NCI-H526 (cell line): ENCODE measurements around the gene GREB1.
A peak's percentile ranks its signal among the peaks of the same experiment; 100 is the strongest.

Source experiments
- DNase-seq, 2 experiments: peaks; one replicate each; lab custom pipeline; 2025; lab: John Stamatoyannopoulos, UW

GREB1 gene

DNA sequence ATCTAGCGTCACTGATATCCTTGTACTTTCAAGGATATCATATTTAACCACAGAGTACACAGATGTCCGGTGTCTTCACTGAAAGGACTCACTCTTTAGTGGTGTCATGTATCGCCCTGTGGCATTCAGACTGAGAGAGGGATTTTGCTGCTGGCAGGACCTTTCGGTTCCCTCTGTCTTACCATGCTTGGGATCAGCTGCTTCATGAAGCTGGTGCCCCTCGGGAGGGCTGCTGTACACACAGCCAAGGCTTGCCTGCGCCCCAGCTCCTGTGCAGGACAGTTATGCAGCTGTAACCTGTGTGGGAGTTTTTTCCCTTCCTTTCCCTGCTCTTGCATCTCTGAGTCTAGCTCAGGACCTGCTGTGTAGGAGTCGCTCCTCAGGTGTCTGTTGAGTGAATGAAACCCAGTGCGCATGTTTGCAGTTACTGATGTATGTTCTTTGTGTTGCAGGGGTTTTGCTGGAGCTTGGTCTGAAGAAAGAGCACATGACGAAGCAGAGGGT, 64.4 kb downstream of the GREB1 start:
- DNase-seq, result peak in 1 of 2 experiments; percentile 33

DNA sequence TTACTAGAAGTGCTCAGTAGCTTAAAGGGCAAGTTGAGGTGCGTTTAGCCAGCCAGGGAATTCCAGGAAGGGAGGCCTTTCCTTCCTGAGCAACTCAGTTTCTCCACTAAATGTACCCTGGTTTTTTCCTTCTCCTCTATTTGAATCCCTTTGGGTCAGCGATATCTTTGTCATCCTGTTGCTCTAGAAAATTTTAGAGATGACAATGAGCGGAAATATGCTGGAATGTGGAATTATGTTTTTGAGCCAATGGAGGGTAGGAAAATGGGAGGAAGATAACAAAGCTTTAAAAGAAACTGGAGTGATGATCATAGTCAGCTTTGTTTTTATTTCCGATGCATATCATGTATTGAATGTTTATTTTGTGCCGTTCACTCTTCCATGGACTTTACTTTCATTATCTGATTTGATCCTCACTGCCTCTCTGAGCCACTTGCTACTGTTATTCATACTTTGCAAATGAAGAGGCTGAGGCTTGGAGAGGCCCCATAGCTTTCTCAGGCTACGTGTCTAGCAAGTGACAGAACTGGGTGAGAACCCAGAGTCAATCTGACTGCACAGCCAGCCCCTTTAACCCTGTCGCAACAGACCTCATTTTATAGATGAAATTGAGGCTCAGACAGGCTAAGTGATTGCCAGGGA, 68.8 kb downstream of the GREB1 start:
- DNase-seq, result no peak

DNA sequence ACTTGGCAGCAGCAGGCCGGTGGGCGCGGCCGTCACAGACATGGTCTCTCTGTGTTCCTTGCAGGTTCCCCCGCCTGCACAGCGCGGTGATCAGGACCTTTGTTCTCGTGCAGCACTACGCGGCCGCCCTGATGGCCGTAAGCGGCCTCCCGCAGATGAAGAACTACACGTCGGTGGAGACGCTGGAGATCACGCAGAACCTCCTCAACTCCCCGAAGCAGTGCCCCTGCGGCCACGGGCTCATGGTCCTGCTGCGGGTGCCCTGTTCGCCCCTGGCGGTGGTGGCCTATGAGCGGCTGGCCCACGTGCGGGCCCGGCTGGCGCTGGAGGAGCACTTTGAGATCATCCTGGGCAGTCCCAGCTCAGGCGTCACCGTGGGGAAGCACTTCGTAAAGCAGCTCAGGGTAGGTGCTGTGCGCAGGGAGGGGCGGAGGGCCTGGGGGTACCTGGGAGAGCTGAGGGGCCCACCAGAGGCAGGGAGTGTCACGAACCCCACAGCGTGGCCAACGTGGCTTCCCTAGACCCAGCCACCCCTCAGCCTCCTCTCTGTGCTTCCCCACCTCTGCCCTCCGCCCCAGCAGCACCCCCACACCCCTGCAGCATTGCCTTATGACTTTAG, 76.9 kb downstream of the GREB1 start:
- DNase-seq, result no peak

DNA sequence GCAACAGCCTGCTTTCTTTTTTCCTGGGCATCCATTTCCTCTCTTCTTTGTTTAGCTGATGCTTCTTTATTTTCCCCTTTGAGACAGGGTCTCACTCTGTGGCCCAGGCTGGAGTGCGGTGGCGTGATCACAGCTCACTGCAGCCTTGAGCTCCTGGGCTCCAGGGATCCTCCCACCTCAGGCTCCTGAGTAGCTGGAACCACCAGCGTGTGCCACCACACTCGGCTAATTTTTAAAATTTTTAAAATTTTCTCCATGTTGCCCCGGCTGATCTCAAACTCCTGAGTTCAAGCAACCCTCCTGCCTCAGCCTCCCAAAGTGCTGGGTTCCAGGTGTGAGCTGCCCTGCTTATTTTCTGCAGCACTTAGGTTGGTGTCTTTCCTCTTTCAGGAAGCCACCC, 77.4 kb downstream of the GREB1 start:
- DNase-seq, result no peak

DNA sequence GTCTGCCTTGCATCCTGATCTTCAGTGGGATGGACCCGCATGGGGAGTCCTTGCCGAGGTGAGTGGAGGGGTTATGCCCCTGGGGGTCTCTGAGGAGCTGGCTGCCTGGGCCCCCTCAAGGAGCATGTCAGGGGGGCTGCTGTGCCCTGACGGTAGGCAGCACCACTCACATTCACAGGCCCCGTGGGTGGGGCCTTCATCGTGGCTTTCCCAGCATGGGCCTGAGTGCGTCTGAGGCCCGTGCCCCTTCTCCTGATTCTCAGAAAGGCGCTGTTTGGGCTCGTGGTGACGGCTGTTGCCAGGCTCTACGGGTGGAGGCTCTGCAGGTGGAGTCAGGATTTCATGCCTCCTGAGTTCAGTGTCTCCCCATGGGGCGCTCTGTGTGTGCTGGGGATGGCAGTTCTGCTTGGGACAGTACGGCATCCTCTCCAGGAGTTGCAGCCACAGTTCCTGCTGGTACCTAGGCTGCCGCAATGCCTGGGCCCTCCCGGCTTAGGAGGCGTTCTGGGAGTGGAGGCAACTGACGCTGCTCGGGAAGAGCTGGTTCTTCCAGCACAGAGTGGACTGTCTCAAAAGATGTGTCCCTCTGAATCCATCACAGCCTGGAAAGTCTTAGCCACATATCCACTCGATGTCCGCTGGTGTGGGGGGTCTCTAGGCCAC, 78.8 kb downstream of the GREB1 start:
- DNase-seq, result no peak

DNA sequence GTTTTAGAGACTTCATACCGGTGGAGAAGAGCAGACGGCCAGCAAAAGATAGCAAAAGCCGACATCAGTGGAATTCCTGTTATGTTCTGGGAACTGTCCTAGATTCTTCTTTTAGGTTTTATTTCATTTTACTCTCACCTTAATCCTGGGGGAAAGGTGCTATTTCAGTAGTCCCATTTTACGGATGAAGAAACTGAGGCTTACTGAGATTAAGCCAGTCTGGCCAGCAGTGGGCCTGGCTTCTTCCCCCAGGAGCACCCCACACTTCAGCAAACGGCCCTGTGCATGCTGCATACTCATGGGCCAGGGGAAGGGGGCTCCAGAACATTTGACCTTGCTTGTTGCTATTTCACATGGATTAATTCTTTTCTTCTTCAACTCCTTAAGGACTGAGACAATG, 79.5 kb downstream of the GREB1 start:
- no peak for DNase-seq

DNA sequence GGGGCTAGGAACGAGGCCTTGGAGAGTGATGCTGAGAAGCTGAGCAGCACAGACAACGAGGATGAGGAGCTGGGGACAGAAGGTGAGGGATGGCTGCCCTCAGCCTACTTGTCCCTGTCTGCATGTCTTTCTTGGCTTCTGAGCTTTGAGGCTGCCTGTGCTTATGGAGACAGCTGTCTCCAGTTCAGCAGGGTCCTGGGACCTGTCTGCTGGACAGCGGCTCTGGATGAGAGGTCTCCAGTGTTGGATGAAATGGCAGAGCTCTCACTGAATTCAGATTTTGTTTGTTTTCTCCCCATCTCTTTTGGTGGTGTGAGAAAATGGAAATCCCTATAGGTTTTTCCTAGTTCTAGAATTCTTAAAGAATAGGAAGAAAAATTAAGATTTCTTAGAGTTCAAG, 81.4 kb downstream of the GREB1 start:
- no peak for DNase-seq

DNA sequence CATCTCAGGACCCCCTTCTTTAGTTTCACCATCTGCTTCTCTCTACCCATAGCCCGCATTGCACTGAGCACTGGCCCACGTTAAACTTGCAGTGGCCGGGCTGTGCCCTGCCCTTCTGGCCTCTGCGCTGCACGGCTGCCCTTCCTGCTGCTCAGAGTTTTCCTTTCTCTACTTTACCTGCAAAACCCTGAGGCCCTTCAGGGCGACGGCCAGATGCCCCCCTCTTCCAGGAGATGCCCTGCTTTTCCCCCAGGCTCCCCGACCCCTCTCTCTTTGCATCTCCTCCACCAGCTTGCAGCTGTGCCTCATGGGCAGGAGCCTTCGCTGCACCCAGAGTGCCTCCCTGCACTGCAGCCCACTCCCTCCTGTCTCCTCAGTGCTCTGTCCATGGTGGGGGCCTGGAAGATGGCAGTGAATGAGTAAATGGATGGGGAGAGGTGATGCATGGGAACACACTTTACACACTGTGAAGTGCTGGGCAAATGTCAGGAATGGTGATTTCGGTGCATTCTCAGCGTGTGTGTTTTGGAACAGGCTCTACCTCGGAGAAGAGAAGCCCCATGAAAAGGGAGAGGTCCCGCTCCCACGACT, 82.3 kb downstream of the GREB1 start:
- DNase-seq, result no peak

DNA sequence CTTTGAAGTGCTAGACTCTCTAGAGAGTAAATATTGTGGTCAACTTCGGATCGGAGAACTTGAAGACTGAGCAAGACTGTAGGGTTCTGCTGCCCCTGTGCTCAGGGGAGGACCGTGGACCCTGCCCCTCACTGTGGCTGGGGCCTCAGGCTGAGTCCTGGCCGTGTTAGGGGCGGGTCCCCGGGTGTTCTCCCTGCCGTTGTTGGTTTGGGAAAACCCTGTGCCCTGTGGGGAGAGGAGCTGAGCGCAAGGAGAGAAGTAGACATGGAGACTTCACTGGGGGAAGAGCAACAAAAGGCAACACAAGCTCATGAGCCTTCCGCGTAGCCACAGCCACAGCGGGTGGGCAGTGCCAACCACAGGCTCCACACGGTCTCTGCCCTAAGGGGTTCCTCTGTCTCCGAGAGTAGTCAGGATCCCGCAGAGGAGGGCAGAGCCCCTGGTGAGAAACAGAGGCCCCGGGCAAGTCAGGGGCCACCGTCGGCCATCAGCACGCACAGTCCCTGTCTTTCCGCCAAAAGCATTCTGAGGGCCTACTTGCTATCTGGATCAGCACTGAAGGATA, 83.1 kb downstream of the GREB1 start:
- no peak for DNase-seq

DNA sequence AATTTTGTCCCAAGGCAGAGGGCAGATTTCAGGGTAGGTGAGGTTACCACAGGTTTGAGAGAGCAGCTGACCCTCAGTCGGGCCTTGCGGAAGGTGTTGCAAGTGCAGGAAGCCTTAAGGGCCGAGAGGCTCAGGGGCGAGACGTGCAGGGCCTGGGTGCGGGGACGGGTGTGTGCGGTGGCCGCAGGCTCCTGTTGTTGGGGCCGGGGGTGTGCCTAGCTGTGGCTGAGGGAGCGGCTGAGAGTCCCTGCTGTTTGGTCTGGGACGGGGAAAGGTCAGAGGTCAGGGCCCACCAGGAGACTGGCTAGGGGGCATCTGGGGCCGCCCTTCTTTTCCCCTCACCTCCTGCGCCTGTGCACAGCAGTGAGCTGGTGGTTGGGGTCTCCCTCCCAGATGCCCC, 83.7 kb downstream of the GREB1 start:
- no peak for DNase-seq

DNA sequence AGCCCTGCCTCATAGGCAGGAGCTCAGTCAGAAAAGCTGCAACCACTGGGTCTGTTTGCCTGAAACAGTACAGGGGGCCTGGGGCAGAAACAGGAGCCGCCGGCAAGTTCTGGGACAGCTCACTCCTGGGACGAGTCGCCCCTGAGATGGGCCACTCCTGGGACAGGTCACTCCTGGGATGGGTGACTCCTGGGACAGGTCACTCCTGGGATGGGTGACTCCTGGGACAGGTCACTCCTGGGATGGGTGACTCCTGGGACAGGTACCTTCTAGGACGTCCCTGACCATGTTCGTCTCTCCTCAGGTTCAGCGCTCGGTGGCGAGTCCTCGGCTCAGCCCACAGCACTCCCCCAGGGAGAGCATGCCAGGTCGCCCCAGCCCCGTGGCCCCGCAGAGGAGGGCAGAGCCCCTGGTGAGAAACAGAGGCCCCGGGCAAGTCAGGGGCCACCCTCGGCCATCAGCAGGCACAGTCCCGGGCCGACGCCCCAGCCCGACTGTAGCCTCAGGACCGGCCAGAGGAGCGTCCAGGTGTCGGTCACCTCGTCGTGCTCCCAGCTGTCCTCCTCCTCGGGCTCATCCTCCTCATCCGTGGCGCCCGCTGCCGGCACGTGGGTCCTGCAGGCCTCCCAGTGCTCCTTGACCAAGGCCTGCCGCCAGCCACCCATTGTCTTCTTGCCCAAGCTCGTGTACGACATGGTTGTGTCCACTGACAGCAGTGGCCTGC, 84.3 kb downstream of the GREB1 start:
- no peak for DNase-seq

DNA sequence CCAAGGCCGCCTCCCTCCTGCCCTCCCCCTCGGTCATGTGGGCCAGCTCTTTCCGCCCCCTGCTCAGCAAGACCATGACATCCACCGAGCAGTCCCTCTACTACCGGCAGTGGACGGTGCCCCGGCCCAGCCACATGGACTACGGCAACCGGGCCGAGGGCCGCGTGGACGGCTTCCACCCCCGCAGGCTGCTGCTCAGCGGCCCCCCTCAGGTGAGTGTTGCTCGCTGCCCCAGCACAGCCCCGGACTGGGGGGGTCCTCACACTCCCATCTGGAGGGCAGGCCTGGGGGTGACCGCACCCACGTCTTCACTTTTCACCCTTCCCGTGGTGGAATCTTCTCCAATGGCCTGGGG, 84.8 kb downstream of the GREB1 start:
- DNase-seq, result no peak

DNA sequence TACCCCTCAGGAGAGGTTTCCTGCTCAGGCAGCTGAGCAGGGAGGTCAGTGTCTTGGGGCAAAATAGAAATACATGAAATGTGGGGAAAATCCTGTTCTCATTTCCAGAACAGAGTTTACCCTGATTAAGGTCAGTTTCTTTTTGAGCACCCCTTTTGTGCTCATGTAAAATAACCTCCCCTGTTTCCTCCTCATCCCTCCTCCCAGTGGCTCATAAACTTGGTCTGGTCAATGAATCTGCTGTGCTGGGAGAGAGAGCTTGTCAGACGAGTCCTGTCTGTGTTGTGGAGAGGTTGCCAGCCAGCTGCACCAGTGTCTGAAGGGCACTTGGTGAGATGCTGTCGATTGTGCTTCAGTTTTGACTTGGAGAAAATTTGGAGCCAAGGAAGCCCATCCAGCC, 87.6 kb downstream of the GREB1 start:
- no peak for DNase-seq

DNA sequence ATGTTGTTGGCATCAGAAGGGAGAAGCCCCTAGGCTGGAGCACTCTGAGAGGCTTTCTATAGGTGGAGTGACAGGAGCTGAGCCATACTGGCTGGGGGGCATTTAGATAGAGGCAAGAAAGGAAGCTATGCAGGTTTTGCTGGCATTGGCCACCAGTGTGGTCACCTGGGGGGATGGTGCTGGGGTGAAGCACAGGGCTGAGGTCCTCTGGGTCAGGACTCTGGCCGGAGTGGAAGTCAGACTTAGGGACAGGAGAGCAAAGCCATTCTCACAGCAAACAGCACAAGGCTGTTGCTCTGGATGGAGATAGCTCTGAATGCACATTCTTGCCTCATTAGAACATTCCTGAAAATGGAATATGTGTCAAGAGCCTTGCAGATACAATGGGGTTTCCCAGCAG, 88.8 kb downstream of the GREB1 start:
- DNase-seq, result no peak

DNA sequence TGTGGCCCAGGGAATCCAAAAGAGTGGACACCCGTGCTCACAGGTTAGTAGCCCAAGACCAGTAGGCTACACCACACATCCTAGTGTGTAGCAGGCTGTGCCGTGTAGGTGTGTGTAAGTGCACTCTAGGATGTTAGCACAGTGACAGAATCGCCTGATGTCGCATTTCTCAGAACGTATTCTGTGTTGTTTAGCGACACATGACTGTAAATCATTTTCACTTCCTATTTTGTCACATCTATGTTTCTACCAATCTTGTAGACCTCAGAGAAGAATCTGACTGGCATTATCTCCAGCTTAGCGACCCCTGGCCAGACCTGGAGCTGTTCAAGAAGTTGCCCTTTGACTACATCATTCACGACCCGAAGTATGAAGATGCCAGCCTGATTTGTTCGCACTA, 91.0 kb downstream of the GREB1 start:
- no peak for DNase-seq

DNA sequence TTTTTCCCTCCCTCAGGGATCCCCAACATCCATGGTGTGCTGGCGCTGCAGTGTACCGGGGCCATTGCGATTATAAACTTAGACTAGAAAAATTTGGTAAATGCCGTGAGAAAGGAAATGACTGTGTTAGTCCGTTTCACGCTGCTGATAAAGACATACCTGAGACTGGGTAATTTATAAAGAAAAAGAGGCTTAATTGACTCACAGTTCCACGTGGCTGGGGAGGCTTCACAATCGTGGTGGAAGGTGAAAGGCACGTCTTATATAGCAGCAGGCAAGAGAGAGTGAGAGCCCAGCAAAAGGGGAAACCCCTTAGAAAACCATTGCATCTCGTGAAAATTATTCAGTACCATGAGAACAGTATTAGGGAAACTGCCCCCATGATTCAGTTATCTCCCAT, 91.8 kb downstream of the GREB1 start:
- DNase-seq, result no peak

DNA sequence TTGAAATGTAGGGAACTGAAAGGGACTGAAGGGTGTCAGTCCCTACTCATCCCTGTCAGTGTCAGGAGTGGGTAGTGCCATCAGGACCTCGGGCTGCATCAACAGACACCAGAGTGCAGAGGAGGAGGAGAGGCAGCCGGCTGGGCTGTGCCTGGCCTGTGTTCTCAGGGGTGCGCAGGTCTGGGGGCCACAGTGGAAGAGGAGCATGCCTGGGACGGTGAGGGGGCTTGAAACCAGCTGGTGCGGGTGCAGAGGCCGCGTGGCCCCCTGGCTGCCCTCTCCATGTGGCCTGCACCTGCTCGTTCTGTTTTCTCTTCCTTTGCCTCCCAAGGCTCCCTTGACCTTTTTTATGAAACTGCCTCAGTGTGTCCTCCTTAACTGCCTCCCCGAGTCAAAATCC, 94.8 kb downstream of the GREB1 start:
- DNase-seq, result no peak

DNA sequence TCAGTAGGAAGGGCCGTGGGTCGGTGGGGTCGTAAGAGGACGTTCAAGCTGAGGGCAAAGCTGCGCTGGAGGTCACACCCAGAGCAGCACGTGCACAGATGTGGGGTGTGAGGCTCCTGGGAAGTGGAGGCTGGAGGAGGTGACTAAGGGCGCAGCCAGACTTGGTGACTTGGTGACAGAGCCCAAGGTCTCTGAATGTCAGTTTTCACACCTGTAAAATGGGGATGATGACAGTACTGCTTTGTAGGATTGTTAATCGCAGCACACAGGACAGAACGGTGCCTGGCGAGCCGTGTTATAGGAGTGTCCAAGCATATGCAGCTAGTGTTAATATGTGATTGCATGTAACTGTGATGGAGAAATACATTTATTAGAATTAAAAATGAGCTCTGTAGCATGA, 95.4 kb downstream of the GREB1 start:
- DNase-seq, result no peak

DNA sequence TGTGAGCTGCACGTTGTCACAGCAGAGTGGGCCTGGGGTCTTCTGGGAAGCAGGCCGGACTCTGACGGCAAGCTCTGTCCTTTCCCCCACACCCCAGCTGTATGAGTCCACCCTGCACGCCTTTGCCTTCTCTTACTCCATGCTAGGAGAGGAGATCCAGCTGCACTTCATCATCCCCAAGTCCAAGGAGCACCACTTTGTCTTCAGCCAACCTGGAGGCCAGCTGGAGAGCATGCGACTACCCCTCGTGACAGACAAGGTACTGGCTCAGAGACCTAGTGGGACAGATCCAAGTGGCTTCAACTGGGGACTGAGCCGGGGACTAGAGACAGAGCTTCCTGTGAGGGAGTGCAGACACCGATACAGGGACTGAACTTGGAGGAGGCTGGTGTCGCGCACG, 96.0 kb downstream of the GREB1 start:
- no peak for DNase-seq

DNA sequence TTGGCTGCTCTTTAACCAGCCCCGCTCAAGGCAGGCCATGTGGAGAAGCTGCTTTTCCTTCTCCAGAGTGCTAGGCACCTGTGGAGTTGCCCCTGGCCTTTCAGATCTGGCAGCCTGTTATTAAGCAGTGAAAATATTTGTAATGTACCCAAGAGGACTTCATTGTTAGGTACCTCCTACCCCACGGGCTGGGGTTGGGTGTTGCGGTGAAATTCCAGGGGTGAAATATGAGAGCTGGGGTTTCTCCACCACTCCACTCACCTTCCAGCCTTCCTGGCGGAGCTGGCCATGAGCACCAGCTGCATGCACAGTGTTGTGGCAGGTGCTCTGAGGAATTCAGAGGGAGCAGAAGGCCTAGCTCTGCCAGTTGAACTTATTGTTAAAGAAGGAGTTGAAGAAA, 97.0 kb downstream of the GREB1 start:
- DNase-seq, result no peak

DNA sequence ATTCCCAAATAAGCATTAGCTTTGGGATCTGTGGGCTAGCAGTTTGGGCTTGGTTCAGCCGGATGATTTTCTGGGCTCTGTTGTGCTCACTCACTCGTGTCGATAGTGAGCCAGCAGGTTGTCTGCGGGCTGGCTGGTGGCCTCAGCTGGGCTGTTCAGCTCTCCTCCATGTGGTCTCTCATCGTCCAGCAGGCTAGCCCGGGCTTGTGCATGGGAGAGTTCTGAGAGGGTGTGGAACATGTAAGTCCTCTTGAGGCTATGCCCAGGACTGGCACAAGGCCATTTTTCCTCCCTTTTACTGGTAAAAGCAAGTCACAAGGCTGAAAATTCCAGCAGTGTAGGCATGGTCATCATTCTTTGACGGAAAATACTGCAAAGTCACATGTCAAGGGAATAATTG, 97.6 kb downstream of the GREB1 start:
- no peak for DNase-seq

DNA sequence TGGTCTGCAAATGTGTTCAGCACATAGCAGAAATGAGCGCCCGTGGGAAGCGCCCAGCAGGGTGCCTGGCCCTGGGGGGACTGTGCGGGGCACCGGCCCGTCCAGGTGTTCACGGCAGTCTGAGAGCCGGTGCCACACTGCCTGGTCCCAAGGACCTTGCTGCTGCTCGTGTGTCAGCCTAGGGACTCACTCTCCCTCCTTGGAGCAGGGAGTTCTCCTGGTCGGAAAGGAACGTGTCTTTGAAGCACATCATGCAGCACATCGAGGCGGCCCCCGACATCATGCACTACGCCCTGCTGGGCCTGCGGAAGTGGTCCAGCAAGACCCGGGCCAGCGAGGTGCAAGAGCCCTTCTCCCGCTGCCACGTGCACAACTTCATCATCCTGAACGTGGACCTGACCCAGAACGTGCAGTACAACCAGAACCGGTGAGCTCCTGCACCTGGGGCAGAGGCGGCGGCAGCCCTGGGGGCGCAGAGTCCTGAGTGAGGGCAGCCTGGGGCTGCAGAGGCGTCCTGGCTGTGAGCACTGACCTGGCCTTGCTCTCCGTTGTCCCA, 100.2 kb downstream of the GREB1 start:
- no peak for DNase-seq
